HepG2 (cell line): ENCODE data around the gene ZFR2. TPM values are rescaled to one million over a fixed set of nuclear protein-coding genes. Genes with fewer than 3 reads are reported as not detected.

ENCODE experiments used
- CHD2 ChIP-seq: IDR thresholded peaks from 2 replicates; pipeline ENCODE4 v1.6.1; 2011; ENCODE audit warnings: low read depth, low read length, improper control_type of control experiment
- FOSL2 ChIP-seq: sonication (generic); formaldehyde crosslinking; IDR thresholded peaks from 2 replicates; pipeline ENCODE4 v1.4.0; 2020; ENCODE audit warnings: missing genetic modification reagents
- FOXA3 ChIP-seq: IDR thresholded peaks from 2 replicates; pipeline ENCODE4 v1.6.1; 2016; ENCODE audit warnings: missing genetic modification reagents, missing compliant biosample characterization
- GATAD2A ChIP-seq: IDR thresholded peaks from 2 replicates; pipeline ENCODE4 v1.6.1; 2016
- IRF2 ChIP-seq: IDR thresholded peaks from 2 replicates; pipeline ENCODE4 v1.6.1; 2018; ENCODE audit warnings: missing genetic modification reagents, missing compliant biosample characterization
- ZNF850 ChIP-seq: sonication (generic); formaldehyde crosslinking; conservative IDR thresholded peaks from 2 replicates; pipeline ENCODE4 v1.9.0; 2021; ENCODE audit warnings: mild to moderate bottlenecking, missing genetic modification reagents
- ZNF883 ChIP-seq: sonication (generic); formaldehyde crosslinking; IDR thresholded peaks from 2 replicates; pipeline ENCODE4 v1.5.1; 2020; ENCODE audit warnings: mild to moderate bottlenecking, missing genetic modification reagents; ENCODE audit errors: not compliant biosample characterization
- ZSCAN25 ChIP-seq: sonication (generic); formaldehyde crosslinking; IDR thresholded peaks from 2 replicates; pipeline ENCODE4 v1.8.0; 2022; ENCODE audit warnings: mild to moderate bottlenecking, missing genetic modification reagents
- polyA plus RNA-seq, 8 experiments: library from polyadenylated mRNA; depleted of rRNA in 3 of 8; stranded (reverse) in 7 of 8; unstranded in 1 of 8; fragments of >200 nt; fragmentation: Illumina TruSeq in 4 of 8; extraction: Trizol in 4 of 8; gene quantifications; 2 replicates each; pipeline versions ENCODE4 v1.2.1 to v1.2.3, GENCODE V29; 2011 to 2016; ENCODE audit warnings: low read depth in 4 of 8, missing spikeins in 1 of 8, mixed read lengths in 1 of 8; ENCODE audit not compliant: insufficient read depth in 1 of 8
- total RNA-seq, 5 experiments: library from RNA; depleted of rRNA; stranded (reverse); fragments of >200 nt; fragmentation: Illumina TruSeq; extraction: Trizol; gene quantifications; 2 replicates each; pipeline ENCODE4 v1.2.3, GENCODE V29; 2016; ENCODE audit warnings: low read depth in 1 of 5
- TF ChIP-seq, protein P1 (sequence below): sonication (generic); formaldehyde crosslinking; IDR thresholded peaks from 2 replicates; pipeline ENCODE4 v1.5.0; 2020; ENCODE audit warnings: mild to moderate bottlenecking, missing genetic modification reagents, borderline replicate concordance
- TF ChIP-seq, protein P2 (sequence below): sonication (generic); formaldehyde crosslinking; IDR thresholded peaks from 2 replicates; pipeline ENCODE4 v1.5.1; 2020; ENCODE audit warnings: missing genetic modification reagents, mild to moderate bottlenecking, borderline replicate concordance
- TF ChIP-seq, protein P3 (sequence below): sonication (generic); formaldehyde crosslinking; IDR thresholded peaks from 2 replicates; pipeline ENCODE4 v1.5.0; 2020; ENCODE audit warnings: mild to moderate bottlenecking, missing genetic modification reagents, borderline replicate concordance
- TF ChIP-seq, protein P4 (sequence below), 2 experiments: fragments of 450-650 bp in 1 of 2; sonication (generic) in 1 of 2; formaldehyde crosslinking in 1 of 2; IDR thresholded peaks; 2 replicates each; pipeline versions ENCODE4 v1.6.1 to v1.8.0; 2016 to 2022; ENCODE audit warnings: antibody characterized with exemption in 1 of 2, mild to moderate bottlenecking in 1 of 2, missing genetic modification reagents in 1 of 2

ZFR2 gene
- total and polyA plus RNA-seq, 2 of the 13 experiments (the other 11 are each of a cell fraction or from before 2014, with no cell fraction given) = 0.37 to 0.69 TPM

DNA sequence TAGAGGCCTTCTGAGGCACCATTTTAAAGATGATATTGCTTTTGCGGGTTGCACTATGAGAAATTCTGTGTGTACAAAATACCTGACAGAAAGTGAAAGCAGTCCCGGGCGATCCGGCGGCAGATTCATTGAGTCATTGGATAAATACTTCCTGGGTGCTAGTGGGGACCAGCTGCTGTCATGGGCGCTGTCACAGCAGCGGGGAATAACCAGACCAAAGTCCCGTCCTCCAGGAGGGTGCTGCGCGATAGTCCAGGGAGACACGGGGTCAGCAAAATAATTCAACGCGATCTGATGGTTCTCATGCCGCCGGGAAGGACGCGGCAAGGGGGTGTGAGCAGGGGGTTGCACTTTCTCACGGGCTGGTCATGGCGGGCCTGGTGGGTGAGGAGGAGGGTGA, 13.5 kb downstream of the ZFR2 start (continued):
- TF ChIP-seq, protein P1, sequence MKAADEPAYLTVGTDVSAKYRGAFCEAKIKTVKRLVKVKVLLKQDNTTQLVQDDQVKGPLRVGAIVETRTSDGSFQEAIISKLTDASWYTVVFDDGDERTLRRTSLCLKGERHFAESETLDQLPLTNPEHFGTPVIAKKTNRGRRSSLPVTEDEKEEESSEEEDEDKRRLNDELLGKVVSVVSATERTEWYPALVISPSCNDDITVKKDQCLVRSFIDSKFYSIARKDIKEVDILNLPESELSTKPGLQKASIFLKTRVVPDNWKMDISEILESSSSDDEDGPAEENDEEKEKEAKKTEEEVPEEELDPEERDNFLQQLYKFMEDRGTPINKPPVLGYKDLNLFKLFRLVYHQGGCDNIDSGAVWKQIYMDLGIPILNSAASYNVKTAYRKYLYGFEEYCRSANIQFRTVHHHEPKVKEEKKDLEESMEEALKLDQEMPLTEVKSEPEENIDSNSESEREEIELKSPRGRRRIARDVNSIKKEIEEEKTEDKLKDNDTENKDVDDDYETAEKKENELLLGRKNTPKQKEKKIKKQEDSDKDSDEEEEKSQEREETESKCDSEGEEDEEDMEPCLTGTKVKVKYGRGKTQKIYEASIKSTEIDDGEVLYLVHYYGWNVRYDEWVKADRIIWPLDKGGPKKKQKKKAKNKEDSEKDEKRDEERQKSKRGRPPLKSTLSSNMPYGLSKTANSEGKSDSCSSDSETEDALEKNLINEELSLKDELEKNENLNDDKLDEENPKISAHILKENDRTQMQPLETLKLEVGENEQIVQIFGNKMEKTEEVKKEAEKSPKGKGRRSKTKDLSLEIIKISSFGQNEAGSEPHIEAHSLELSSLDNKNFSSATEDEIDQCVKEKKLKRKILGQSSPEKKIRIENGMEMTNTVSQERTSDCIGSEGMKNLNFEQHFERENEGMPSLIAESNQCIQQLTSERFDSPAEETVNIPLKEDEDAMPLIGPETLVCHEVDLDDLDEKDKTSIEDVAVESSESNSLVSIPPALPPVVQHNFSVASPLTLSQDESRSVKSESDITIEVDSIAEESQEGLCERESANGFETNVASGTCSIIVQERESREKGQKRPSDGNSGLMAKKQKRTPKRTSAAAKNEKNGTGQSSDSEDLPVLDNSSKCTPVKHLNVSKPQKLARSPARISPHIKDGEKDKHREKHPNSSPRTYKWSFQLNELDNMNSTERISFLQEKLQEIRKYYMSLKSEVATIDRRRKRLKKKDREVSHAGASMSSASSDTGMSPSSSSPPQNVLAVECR = peak; percentile 47; the same call in 1 of the 2 replicates
- 0 out of 2 replicates have a peak, but pooled peaks have one; percentile 14 for TF ChIP-seq GATAD2A (CRISPR knock-in tag)
- TF ChIP-seq, protein P2, sequence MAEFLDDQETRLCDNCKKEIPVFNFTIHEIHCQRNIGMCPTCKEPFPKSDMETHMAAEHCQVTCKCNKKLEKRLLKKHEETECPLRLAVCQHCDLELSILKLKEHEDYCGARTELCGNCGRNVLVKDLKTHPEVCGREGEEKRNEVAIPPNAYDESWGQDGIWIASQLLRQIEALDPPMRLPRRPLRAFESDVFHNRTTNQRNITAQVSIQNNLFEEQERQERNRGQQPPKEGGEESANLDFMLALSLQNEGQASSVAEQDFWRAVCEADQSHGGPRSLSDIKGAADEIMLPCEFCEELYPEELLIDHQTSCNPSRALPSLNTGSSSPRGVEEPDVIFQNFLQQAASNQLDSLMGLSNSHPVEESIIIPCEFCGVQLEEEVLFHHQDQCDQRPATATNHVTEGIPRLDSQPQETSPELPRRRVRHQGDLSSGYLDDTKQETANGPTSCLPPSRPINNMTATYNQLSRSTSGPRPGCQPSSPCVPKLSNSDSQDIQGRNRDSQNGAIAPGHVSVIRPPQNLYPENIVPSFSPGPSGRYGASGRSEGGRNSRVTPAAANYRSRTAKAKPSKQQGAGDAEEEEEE = no peak
- peak; percentile 22 for TF ChIP-seq ZNF883 (CRISPR knock-in tag)
- TF ChIP-seq CHD2 = peak; percentile 69; the same call in 1 of the 2 replicates
- TF ChIP-seq, protein P3, sequence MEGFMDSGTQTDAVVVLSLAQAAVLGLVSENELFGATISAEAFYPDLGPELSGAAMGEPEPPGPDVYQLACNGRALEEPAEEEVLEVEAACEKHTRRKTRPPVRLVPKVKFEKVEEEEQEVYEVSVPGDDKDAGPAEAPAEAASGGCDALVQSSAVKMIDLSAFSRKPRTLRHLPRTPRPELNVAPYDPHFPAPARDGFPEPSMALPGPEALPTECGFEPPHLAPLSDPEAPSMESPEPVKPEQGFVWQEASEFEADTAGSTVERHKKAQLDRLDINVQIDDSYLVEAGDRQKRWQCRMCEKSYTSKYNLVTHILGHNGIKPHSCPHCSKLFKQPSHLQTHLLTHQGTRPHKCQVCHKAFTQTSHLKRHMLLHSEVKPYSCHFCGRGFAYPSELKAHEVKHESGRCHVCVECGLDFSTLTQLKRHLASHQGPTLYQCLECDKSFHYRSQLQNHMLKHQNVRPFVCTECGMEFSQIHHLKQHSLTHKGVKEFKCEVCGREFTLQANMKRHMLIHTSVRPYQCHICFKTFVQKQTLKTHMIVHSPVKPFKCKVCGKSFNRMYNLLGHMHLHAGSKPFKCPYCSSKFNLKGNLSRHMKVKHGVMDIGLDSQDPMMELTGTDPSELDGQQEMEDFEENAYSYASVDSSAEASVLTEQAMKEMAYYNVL (CRISPR knock-in tag) = no peak
- TF ChIP-seq IRF2 (CRISPR knock-in tag) = peak; percentile 95
- TF ChIP-seq FOXA3 (CRISPR knock-in tag) = peak; percentile 48; the same call in 1 of the 2 replicates
- TF ChIP-seq ZSCAN25 (CRISPR knock-in tag) = peak; percentile 38; the same call in 1 of the 2 replicates
- no peak for TF ChIP-seq ZNF850 (CRISPR knock-in tag)
- TF ChIP-seq FOSL2 (CRISPR knock-in tag) = peak; percentile 87
- TF ChIP-seq, protein P4, sequence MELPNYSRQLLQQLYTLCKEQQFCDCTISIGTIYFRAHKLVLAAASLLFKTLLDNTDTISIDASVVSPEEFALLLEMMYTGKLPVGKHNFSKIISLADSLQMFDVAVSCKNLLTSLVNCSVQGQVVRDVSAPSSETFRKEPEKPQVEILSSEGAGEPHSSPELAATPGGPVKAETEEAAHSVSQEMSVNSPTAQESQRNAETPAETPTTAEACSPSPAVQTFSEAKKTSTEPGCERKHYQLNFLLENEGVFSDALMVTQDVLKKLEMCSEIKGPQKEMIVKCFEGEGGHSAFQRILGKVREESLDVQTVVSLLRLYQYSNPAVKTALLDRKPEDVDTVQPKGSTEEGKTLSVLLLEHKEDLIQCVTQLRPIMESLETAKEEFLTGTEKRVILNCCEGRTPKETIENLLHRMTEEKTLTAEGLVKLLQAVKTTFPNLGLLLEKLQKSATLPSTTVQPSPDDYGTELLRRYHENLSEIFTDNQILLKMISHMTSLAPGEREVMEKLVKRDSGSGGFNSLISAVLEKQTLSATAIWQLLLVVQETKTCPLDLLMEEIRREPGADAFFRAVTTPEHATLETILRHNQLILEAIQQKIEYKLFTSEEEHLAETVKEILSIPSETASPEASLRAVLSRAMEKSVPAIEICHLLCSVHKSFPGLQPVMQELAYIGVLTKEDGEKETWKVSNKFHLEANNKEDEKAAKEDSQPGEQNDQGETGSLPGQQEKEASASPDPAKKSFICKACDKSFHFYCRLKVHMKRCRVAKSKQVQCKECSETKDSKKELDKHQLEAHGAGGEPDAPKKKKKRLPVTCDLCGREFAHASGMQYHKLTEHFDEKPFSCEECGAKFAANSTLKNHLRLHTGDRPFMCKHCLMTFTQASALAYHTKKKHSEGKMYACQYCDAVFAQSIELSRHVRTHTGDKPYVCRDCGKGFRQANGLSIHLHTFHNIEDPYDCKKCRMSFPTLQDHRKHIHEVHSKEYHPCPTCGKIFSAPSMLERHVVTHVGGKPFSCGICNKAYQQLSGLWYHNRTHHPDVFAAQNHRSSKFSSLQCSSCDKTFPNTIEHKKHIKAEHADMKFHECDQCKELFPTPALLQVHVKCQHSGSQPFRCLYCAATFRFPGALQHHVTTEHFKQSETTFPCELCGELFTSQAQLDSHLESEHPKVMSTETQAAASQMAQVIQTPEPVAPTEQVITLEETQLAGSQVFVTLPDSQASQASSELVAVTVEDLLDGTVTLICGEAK (IDR thresholded peaks at IDR 0.05) = no peak
- TF ChIP-seq, protein P4 (CRISPR knock-in tag; IDR thresholded peaks at IDR 0.05) = peak; percentile 28; the same call in 1 of the 2 replicates
